Choroid plexus epithelial cell (primary cell): ENCODE results near the gene NTRK3.

ENCODE experiments used
- DNase-seq: peaks from one replicate; pipeline ENCODE4 v3.0.0-alpha.2; 2010; ENCODE audit warnings: low read depth
- H3K4me3 ChIP-seq: 2 replicates; pipeline ENCODE4 v1.5.1; 2011; ENCODE audit warnings: low read depth, mild to moderate bottlenecking, control low read depth, low read length, moderate library complexity
- TF ChIP-seq, protein P1 (sequence below): conservative IDR thresholded peaks from 2 replicates; pipeline ENCODE4 v1.5.1; 2011; ENCODE audit warnings: low read depth, mild to moderate bottlenecking, control low read depth, inconsistent platforms, low read length, moderate library complexity

Gene NTRK3

DNA sequence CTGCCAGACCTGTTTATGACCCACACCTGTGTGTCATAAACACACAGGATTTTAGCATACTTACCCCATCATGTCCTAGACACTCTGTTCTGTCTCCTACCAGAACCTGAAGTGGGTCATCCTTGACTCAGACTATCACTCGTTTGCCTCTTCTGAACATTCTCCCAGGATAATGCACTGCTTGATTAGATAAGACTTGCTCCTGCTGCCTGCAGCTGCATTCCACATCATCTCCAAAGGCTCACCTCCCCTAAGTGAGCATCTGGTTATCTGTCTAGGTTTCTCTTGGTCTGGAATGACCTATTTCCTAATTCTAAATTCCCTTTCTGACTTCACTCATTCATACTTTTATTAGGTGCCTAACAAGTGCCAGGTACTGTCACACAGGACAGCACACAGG is 332.1 kb downstream of the NTRK3 start:
- TF ChIP-seq, protein P1, sequence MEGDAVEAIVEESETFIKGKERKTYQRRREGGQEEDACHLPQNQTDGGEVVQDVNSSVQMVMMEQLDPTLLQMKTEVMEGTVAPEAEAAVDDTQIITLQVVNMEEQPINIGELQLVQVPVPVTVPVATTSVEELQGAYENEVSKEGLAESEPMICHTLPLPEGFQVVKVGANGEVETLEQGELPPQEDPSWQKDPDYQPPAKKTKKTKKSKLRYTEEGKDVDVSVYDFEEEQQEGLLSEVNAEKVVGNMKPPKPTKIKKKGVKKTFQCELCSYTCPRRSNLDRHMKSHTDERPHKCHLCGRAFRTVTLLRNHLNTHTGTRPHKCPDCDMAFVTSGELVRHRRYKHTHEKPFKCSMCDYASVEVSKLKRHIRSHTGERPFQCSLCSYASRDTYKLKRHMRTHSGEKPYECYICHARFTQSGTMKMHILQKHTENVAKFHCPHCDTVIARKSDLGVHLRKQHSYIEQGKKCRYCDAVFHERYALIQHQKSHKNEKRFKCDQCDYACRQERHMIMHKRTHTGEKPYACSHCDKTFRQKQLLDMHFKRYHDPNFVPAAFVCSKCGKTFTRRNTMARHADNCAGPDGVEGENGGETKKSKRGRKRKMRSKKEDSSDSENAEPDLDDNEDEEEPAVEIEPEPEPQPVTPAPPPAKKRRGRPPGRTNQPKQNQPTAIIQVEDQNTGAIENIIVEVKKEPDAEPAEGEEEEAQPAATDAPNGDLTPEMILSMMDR = no peak
- H3K4me3 ChIP-seq = no peak overlapping the region
- no peak for DNase-seq

DNA sequence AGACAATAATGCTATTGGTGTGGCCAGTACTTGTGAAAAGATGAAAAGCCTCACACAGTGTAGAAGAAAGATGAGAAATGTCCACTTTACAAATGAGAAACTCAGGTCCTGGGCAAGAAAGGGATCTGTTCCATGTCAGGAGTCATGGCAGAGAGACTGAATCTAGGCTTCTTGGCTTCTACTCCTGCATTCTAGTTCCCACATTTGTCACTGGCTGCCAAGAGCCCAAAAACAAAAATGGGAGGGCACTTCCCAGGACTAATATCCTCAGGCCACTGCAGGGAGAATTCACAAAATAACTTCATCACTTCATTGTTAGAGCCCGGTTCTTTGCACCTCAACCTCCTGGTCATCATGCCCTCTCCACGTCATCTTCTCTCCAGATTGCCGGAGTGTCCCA is 337.5 kb downstream of the NTRK3 start:
- DNase-seq = no peak
- no peak overlapping the region for H3K4me3 ChIP-seq
- TF ChIP-seq, protein P1 = no peak

DNA sequence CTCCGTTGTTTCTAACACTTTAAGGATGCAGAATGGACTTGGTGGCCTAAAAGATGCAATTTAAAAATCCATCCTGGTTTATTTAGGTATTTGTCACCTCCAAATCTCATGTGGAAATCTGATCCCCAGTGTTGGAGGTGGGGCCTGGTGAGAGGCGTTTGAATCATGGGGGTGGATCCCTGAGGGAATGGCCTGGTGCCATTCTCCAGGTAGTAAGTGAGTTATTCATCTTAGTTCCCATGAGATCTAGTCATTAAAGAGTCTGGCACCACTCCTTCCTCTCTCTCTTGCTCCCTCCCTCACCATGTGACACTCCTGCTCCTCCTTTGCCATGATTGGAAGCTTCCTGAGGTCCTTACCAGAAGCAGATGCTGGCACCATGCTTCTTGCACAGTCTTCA is 339.1 kb downstream of the NTRK3 start:
- no peak for DNase-seq
- no peak overlapping the region for H3K4me3 ChIP-seq
- TF ChIP-seq, protein P1 = no peak

- TF ChIP-seq, protein P1 = no peak
- DNase-seq = no peak
- no peak overlapping the region for H3K4me3 ChIP-seq
These were observed 340.3 kb downstream of the NTRK3 start for GRCh38 chr15:87916208-87916607.

DNA sequence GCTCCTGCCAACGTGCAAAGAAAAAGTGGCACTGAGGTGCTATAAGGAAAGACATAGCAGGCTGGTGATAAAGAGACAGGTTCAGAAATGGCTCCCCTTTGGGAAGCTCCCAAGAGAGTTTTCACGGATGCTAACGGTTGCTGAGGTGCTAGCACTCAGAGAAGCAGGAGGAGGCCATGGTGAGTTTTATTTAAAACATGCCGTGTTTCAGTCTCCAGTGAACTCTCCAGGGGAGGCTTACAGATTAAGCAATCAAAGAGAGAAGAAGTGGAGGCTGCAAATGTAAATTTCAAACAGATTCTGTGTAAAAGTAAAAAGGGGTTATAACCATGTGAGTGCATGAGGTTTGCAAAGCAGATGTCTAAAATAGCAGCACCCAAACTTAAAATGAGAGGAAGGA is 346.2 kb downstream of the NTRK3 start:
- H3K4me3 ChIP-seq = no peak overlapping the region
- DNase-seq = no peak
- TF ChIP-seq, protein P1 = no peak

DNA sequence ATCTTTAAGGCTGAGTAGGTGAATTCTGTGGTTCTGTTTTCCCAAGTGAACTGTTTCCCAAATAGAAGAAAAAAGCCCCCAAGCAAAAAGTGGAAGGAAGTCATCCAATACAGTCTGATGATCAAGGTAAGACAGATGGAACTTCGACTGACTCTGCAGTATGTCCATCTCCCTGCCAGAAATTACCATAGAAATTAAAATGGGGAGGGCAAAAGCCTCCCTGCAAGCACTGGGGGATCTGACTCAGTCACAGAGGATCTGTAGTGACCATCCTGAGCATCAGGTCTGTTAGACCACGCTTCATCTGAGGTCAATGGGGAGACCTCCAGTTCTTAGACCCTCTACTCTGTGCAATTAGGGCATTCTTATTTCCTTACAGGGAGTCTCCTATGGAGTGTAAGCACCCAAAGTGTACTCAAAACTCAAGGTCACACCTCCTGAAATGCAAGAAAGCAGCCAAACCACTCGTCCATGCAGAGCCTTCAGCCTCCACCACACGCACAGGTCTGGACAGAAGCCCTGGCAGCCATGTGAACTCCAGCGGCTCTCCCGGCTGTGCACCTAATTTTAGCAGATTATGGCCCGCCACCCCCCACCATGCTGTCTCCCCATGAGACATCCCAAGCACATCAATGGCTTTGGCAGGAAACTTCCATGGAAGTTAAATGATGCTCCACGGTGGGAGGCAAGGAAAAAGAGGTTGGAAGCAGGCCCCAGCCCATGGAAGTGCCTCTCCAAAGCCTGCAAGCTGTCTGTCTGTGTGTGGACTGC is 348.7 kb downstream of the NTRK3 start:
- DNase-seq = no peak
- TF ChIP-seq, protein P1 = no peak
- no peak overlapping the region for H3K4me3 ChIP-seq

DNA sequence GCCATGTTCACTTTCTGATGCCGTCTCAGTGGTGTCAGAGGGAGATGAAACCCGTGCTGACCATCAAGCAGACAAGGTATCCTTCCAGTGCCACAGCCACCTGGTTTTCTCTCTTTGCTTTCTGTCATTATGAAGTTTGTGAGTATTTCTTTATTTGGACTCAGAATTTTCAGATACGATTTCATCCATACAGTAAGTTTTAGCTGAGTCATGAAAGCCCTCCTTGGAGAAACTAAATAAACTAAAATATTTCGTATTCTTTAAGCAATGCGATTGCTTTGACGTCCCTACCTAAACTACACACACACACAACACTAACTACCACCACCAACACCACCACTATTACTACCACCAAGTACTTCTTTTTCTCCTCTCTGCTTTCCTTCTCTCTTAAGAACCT is 350.1 kb downstream of the NTRK3 start:
- DNase-seq = no peak
- H3K4me3 ChIP-seq = no peak overlapping the region
- TF ChIP-seq, protein P1 = no peak
